ENCODE results near the gene GADD45B.

The GADD45B gene

GRCh38 chr19:2449019-2449418, 26.9 kb upstream of the GADD45B start:
- TF ChIP-seq, protein P1, sequence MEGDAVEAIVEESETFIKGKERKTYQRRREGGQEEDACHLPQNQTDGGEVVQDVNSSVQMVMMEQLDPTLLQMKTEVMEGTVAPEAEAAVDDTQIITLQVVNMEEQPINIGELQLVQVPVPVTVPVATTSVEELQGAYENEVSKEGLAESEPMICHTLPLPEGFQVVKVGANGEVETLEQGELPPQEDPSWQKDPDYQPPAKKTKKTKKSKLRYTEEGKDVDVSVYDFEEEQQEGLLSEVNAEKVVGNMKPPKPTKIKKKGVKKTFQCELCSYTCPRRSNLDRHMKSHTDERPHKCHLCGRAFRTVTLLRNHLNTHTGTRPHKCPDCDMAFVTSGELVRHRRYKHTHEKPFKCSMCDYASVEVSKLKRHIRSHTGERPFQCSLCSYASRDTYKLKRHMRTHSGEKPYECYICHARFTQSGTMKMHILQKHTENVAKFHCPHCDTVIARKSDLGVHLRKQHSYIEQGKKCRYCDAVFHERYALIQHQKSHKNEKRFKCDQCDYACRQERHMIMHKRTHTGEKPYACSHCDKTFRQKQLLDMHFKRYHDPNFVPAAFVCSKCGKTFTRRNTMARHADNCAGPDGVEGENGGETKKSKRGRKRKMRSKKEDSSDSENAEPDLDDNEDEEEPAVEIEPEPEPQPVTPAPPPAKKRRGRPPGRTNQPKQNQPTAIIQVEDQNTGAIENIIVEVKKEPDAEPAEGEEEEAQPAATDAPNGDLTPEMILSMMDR (conservative IDR thresholded peaks at IDR 0.05), result no peak
- H3K27ac ChIP-seq, result no peak overlapping the region

- no peak overlapping the region for H3K27ac ChIP-seq
- TF ChIP-seq, protein P1 (conservative IDR thresholded peaks at IDR 0.05), result no peak
Observed at GRCh38 chr19:2451138-2451537, 24.8 kb upstream of the GADD45B start.

DNA sequence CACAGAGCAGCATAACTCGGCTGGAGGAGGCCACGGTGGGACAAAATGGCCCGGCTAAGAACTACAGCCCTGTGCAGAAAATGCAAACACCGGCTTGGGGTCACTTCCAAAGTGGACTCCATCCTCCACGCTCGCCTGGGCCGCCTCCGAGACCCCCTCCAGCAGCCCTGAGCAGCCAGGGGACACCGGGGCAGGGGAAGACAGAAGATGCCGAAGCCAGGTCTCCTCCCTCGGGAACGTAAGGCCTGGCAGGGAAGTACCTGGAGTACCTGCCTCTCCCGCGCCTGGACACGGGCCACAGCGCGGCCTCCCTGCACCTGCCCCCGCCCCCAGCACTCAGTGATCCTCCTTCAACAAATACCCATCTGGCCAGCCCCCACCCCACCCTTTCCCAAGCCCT, 24.2 kb upstream of the GADD45B start:
- no peak overlapping the region for H3K27ac ChIP-seq
- TF ChIP-seq, protein P1 (conservative IDR thresholded peaks at IDR 0.05), result no peak

- H3K27ac ChIP-seq, result no peak overlapping the region
- TF ChIP-seq, protein P1 (conservative IDR thresholded peaks at IDR 0.05), result no peak
Observed at GRCh38 chr19:2453431-2454025, 22.4 kb upstream of the GADD45B start.

- no peak overlapping the region for H3K27ac ChIP-seq
Observed at GRCh38 chr19:2454199-2454961, 21.5 kb upstream of the GADD45B start.

GRCh38 chr19:2454962-2455850, 20.7 kb upstream of the GADD45B start:
- TF ChIP-seq, protein P1 (conservative IDR thresholded peaks at IDR 0.05), result no peak
- H3K27ac ChIP-seq, result peak overlapping the region; percentile 90

More at GRCh38 chr19:2454199-2454961, 21.5 kb upstream of the GADD45B start:
- TF ChIP-seq, protein P1 (conservative IDR thresholded peaks at IDR 0.05), result no peak

Measured in VCaP (cell line).